Measurements from ENCODE around the gene NR4A1.

NR4A1 gene

GRCh38 chr12:52050758-52051541 lies at the start of gene NR4A1:
TSS of gene NR4A1 (plus strand) at chr12:52051442. CDS start at chr12:52054329, 2,887 bp downstream.
- DNase-seq: peak; percentile 99 to 100

- no peak for DNase-seq
These were observed 48.2 kb upstream of the NR4A1 start for GRCh38 chr12:52003016-52003550.

- no peak for DNase-seq
These were observed 47.7 kb upstream of the NR4A1 start for GRCh38 chr12:52003591-52003990.

GRCh38 chr12:52004042-52004648 lies 47.1 kb upstream of the NR4A1 start:
- no peak for DNase-seq

GRCh38 chr12:52005218-52005902 lies 45.9 kb upstream of the NR4A1 start:
- no peak for DNase-seq

GRCh38 chr12:52005903-52006703 lies 45.1 kb upstream of the NR4A1 start:
- DNase-seq: no peak

GRCh38 chr12:52006726-52007157 lies 44.5 kb upstream of the NR4A1 start, which contains the start of gene TAMALIN:
TSS of gene TAMALIN (plus strand) at chr12:52006946. CDS start at chr12:52007020, 74 bp downstream.
- DNase-seq: peak; percentile 81 to 82

- peak; percentile 49 to 62 for DNase-seq
These were observed 43.9 kb upstream of the NR4A1 start for GRCh38 chr12:52007158-52007921.

- no peak for DNase-seq
These were observed 43.2 kb upstream of the NR4A1 start for GRCh38 chr12:52007982-52008510.

- DNase-seq: peak in 1 of 2 experiments; percentile 23
These were observed 42.0 kb upstream of the NR4A1 start for GRCh38 chr12:52009081-52009751.

GRCh38 chr12:52010152-52010622 lies 41.1 kb upstream of the NR4A1 start:
- no peak for DNase-seq

GRCh38 chr12:52010692-52011601 lies 40.3 kb upstream of the NR4A1 start:
- DNase-seq: no peak

GRCh38 chr12:52011602-52012214 lies 39.5 kb upstream of the NR4A1 start:
- no peak for DNase-seq

GRCh38 chr12:52013626-52014310 lies 37.5 kb upstream of the NR4A1 start:
- DNase-seq: no peak

- no peak for DNase-seq
These were observed 36.4 kb upstream of the NR4A1 start for GRCh38 chr12:52014567-52015530.

- no peak for DNase-seq
These were observed 35.7 kb upstream of the NR4A1 start for GRCh38 chr12:52015532-52016041.

All from stimulated activated CD4-positive, alpha-beta T cell treated with anti-CD3 and anti-CD28 coated beads, Interleukin-4, amount 100 ng/mL, for 4 hours (primary cell).